ENCODE data around the gene CLCF1.

DNA sequence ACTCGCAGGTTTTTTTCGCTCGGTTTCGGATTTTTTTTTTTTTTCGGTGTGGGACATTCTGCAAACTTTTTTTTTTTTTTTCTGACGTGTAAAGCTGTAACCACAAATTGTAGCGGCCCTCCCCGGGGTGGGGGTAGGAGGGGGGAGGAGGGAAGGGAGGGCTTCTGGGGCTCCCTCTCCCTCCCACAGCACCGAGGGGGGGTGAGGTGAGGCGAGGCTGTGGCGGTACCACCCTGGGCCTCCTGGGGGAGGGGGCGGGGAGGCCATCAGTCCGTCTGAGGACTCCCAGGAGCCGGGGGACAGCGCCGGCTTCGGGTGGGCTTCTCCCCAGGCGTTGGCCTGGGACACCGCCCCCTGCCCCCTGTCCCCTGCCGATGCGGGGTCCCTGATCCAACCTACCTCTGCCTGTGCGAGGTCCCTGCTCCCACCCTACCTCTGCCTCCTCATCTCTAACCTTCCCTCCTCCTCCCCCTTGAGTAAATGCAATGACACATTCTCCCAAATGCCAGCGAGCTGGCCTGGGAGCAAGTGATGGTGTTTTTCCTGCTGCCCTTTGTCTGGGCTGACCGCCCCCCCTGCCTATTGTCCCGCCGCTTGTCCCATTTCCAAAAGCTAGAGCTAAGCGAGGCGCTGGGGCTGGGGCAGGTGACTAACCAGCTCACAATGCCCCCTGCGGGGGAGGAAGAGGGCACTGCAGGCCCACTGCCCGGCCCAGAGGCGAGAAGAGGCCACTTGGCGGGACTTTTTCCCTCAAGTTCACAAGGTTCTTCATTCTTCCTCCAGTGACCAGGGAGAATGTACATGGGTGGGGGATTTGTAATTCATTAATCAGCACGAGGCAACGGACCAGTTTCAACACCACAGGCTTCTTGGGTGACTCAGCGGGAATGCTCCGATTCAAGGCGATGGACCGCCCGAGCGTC, 511 bp upstream of the CLCF1 start:
- peak; percentile 76 to 80 for TF ChIP-seq POLR2AphosphoS5 (IDR thresholded peaks at IDR 0.05)
- TF ChIP-seq POLR2A (IDR thresholded peaks at IDR 0.05): peak in 2 of 4 donors; percentile 35 to 48
- TF ChIP-seq, protein P1, sequence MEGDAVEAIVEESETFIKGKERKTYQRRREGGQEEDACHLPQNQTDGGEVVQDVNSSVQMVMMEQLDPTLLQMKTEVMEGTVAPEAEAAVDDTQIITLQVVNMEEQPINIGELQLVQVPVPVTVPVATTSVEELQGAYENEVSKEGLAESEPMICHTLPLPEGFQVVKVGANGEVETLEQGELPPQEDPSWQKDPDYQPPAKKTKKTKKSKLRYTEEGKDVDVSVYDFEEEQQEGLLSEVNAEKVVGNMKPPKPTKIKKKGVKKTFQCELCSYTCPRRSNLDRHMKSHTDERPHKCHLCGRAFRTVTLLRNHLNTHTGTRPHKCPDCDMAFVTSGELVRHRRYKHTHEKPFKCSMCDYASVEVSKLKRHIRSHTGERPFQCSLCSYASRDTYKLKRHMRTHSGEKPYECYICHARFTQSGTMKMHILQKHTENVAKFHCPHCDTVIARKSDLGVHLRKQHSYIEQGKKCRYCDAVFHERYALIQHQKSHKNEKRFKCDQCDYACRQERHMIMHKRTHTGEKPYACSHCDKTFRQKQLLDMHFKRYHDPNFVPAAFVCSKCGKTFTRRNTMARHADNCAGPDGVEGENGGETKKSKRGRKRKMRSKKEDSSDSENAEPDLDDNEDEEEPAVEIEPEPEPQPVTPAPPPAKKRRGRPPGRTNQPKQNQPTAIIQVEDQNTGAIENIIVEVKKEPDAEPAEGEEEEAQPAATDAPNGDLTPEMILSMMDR (IDR thresholded peaks at IDR 0.05): peak; percentile 44 to 84 (median 70)
- no peak for TF ChIP-seq EP300 (IDR thresholded peaks at IDR 0.05)

Data from upper lobe of left lung (tissue), 4 donors.